ENCODE data around the gene FYN. TPM values are rescaled to one million over a fixed set of nuclear protein-coding genes. Genes with fewer than 3 reads are reported as not detected.
A peak's percentile ranks its signal among the peaks of the same experiment; 100 is the strongest.

FYN gene
- total and polyA plus RNA-seq, 2 of the 13 experiments (the other 11 are each of a cell fraction or from before 2014, with no cell fraction given) = 15.5 to 24.6 TPM

DNA sequence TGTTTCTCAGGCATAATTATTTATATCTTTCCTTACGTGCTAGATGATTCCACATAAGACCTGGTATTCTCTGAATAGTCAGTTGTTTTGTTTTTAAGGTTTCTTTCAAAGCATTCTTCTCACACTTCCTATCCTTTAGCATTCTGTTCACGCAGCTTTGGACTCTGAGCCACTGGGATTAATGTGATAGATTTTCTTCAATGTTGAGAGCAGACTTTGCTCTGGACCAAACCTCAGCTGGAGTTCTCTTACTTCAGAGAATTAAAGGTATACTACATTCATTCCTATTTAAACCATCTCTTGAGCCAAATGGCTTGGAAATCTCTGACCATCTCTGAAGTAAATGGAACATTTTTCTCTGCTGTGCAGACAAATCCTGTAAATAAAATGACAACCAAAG is 196.9 kb downstream of the FYN start (continued):
- TF ChIP-seq GABPB1 (CRISPR knock-in tag; IDR thresholded peaks at IDR 0.05) (no peak), RFXANK (CRISPR knock-in tag; IDR thresholded peaks at IDR 0.05) (0 out of 2 replicates have a peak, but pooled peaks have one; percentile 34), RAD21 (CRISPR knock-in tag; IDR thresholded peaks at IDR 0.05) (no peak), SMARCC2 (IDR thresholded peaks at IDR 0.05) (no peak), RBAK (CRISPR knock-in tag; IDR thresholded peaks at IDR 0.05) (no peak), ZNF331 (CRISPR knock-in tag; IDR thresholded peaks at IDR 0.05) (peak; percentile 40; the same call in 1 of the 2 replicates), ZNF350 (CRISPR knock-in tag; IDR thresholded peaks at IDR 0.05; ENCODE audit: borderline replicate concordance, low read depth) (no peak), CBX5 (CRISPR knock-in tag; IDR thresholded peaks at IDR 0.05; ENCODE audit: borderline replicate concordance) (no peak), NR3C1 (CRISPR knock-in tag; IDR thresholded peaks at IDR 0.05) (no peak), FOXA1 (IDR thresholded peaks at IDR 0.05) (no peak), FOXA1 (CRISPR knock-in tag; IDR thresholded peaks at IDR 0.05) (no peak), RXRA (CRISPR knock-in tag; IDR thresholded peaks at IDR 0.05) (no peak), ZNF792 (CRISPR knock-in tag; IDR thresholded peaks at IDR 0.05) (0 out of 2 replicates have a peak, but pooled peaks have one; percentile 35), ZNF652 (CRISPR knock-in tag; IDR thresholded peaks at IDR 0.05; ENCODE audit: borderline replicate concordance, low read depth) (peak; percentile 87)
- TF ChIP-seq, protein P1, sequence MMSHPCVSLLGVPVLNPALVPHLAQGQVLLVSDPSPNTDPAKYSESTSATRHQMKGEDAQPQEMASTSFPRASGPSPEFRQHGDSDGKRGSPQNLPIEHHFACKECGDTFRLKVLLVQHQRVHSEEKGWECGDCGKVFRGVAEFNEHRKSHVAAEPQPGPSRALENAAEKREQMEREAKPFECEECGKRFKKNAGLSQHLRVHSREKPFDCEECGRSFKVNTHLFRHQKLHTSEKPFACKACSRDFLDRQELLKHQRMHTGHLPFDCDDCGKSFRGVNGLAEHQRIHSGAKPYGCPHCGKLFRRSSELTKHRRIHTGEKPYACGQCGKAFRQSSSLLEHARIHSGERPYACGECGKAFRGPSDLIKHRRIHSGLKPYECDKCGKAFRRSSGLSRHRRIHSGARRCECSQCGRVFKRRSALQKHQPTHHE (CRISPR knock-in tag; IDR thresholded peaks at IDR 0.05; ENCODE audit: borderline replicate concordance) = no peak
- TF ChIP-seq, protein P2, sequence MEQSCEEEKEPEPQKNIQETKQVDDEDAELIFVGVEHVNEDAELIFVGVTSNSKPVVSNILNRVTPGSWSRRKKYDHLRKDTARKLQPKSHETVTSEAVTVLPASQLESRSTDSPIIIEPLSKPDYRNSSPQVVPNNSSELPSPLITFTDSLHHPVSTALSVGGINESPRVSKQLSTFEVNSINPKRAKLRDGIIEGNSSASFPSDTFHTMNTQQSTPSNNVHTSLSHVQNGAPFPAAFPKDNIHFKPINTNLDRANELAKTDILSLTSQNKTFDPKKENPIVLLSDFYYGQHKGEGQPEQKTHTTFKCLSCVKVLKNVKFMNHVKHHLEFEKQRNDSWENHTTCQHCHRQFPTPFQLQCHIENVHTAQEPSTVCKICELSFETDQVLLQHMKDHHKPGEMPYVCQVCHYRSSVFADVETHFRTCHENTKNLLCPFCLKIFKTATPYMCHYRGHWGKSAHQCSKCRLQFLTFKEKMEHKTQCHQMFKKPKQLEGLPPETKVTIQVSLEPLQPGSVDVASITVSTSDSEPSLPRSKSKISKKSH (CRISPR knock-in tag; IDR thresholded peaks at IDR 0.05; ENCODE audit: borderline replicate concordance) = no peak
- TF ChIP-seq, protein P3, sequence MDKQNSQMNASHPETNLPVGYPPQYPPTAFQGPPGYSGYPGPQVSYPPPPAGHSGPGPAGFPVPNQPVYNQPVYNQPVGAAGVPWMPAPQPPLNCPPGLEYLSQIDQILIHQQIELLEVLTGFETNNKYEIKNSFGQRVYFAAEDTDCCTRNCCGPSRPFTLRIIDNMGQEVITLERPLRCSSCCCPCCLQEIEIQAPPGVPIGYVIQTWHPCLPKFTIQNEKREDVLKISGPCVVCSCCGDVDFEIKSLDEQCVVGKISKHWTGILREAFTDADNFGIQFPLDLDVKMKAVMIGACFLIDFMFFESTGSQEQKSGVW (CRISPR knock-in tag; IDR thresholded peaks at IDR 0.05; ENCODE audit: borderline replicate concordance) = no peak
- TF ChIP-seq, protein P4, sequence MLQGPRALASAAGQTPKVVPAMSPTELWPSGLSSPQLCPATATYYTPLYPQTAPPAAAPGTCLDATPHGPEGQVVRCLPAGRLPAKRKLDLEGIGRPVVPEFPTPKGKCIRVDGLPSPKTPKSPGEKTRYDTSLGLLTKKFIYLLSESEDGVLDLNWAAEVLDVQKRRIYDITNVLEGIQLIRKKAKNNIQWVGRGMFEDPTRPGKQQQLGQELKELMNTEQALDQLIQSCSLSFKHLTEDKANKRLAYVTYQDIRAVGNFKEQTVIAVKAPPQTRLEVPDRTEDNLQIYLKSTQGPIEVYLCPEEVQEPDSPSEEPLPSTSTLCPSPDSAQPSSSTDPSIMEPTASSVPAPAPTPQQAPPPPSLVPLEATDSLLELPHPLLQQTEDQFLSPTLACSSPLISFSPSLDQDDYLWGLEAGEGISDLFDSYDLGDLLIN (CRISPR knock-in tag; IDR thresholded peaks at IDR 0.05; ENCODE audit: borderline replicate concordance) = no peak
- TF ChIP-seq, protein P5, sequence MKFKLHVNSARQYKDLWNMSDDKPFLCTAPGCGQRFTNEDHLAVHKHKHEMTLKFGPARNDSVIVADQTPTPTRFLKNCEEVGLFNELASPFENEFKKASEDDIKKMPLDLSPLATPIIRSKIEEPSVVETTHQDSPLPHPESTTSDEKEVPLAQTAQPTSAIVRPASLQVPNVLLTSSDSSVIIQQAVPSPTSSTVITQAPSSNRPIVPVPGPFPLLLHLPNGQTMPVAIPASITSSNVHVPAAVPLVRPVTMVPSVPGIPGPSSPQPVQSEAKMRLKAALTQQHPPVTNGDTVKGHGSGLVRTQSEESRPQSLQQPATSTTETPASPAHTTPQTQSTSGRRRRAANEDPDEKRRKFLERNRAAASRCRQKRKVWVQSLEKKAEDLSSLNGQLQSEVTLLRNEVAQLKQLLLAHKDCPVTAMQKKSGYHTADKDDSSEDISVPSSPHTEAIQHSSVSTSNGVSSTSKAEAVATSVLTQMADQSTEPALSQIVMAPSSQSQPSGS (CRISPR knock-in tag; IDR thresholded peaks at IDR 0.05) = 0 out of 2 replicates have a peak, but pooled peaks have one; percentile 21
- TF ChIP-seq, protein P6, sequence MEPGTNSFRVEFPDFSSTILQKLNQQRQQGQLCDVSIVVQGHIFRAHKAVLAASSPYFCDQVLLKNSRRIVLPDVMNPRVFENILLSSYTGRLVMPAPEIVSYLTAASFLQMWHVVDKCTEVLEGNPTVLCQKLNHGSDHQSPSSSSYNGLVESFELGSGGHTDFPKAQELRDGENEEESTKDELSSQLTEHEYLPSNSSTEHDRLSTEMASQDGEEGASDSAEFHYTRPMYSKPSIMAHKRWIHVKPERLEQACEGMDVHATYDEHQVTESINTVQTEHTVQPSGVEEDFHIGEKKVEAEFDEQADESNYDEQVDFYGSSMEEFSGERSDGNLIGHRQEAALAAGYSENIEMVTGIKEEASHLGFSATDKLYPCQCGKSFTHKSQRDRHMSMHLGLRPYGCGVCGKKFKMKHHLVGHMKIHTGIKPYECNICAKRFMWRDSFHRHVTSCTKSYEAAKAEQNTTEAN (CRISPR knock-in tag; conservative IDR thresholded peaks at IDR 0.05) = no peak
- TF ChIP-seq, protein P7, sequence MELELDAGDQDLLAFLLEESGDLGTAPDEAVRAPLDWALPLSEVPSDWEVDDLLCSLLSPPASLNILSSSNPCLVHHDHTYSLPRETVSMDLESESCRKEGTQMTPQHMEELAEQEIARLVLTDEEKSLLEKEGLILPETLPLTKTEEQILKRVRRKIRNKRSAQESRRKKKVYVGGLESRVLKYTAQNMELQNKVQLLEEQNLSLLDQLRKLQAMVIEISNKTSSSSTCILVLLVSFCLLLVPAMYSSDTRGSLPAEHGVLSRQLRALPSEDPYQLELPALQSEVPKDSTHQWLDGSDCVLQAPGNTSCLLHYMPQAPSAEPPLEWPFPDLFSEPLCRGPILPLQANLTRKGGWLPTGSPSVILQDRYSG (CRISPR knock-in tag; IDR thresholded peaks at IDR 0.05) = no peak
- TF ChIP-seq, protein P8, sequence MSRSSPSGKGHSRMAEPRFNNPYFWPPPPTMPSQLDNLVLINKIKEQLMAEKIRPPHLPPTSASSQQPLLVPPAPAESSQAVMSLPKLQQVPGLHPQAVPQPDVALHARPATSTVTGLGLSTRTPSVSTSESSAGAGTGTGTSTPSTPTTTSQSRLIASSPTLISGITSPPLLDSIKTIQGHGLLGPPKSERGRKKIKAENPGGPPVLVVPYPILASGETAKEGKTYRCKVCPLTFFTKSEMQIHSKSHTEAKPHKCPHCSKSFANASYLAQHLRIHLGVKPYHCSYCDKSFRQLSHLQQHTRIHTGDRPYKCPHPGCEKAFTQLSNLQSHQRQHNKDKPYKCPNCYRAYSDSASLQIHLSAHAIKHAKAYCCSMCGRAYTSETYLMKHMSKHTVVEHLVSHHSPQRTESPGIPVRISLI (CRISPR knock-in tag; IDR thresholded peaks at IDR 0.05; ENCODE audit: borderline replicate concordance) = no peak

Measured in HepG2 (cell line).